Stimulated activated CD8-positive, alpha-beta memory T cell treated with anti-CD3 and anti-CD28 coated beads, Interleukin-2, amount 100 ng/mL, for 48 hours (primary cell): ENCODE data around the gene HSPG2.
"Not testable (repeated sequence)": the region's sequence is repeated elsewhere in the genome, so short reads cannot be mapped to it uniquely, and the experiment has no call there.

Experiments
- DNase-seq, 2 donors: peaks; one replicate each; pipeline ENCODE4 v3.0.0-alpha.2; 2020; ENCODE audit warnings: low read depth in 2 of 2

The HSPG2 gene

GRCh38 chr1:21783679-21784603 lies 153.2 kb downstream of the HSPG2 start:
- DNase-seq, result no peak

DNA sequence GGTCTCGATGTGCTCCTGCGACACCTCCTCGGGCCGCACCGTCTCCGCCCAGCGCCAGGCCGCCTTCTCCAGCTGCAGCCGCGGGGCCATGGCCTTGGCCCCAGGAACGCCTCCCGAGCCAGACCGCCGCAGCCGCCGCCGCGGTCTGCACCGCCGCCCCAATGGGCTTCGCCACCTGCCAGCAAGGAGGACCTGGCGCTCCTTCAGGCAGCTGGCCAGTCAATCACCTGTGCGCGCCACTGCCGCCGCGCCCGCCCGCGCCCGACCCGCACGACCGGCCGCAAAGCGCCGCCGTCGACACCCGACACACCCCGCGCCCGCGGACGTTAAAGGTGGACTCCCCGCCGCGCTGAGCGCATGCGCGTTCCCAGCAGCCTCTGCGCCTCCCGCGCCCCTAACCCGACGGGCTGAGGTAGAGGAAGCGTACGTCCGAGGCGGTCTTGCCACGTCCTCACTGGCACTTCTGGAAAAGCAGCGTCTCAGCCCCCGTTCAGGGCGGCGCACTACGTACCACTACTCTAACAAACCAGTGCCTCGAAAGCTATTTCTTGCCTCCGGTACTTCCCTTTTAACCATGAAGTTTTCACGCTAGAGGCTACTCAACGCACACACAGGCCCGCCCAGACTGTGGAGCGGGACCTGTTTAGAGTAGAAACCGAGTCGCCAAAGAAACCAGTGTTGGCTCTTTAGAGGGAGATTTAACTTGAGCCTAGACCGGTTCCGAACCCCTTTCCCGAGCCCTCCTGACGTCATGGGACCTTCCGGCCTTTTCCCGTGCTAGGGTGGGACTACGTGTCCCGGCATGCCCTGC lies 154.0 kb downstream of the HSPG2 start, which contains the start of gene USP48:
USP48 (minus strand) TSS at position 282 of the 811 bp plus-strand sequence; CDS start at position 90, 192 bp downstream.
- peak; percentile 94 to 97 for DNase-seq

DNA sequence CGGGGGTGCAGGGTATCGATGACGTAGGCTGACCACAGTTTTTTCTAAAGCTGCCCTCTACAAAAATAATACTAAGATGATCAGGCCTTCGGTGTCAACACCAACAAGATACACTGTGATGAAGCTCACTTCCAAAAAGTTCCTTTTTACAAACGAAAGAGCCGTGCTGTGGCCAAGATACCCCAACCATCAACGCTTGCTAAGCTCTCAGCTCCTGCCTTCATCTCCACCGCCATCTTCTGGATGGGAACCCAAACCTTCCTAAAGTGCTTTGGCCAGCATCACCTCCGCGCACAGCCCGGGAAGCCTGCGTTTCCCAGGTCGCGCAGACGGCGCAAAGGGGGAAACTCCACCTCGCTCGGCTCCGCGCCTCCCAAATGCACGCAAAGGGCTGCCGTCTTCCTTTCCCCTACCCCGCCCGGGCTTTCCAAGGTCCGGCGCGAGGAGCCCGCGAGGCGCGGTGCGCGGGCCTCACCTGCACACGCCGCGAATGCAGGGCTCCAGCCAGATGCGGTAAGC lies 154.7 kb downstream of the HSPG2 start:
- DNase-seq, result peak in 1 of 2 donors; percentile 32

DNA sequence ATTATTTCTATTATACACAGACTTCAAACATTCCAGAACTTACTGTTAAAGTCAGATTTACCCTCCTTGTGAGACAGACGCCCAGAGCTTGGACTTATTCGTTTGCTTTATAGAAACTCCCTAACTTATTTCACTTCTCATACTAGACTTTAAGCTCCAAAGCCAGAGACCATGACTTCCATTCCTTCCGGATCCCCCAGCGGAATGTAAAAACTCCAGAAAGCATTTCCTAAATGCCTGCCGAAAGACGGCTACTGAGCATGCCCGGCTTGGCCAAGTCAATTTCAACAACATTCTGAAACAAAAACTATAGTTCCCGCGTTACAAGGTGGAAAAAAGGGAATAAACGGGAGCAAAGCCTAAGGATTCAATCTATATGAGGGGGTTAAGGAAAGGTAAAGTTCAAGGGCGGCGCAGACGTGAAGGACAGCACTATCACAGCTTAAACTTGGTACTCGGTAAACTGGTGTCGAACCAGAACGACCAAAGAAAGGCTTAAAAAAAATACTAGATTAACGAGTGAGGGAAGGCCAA lies 155.2 kb downstream of the HSPG2 start:
- DNase-seq, result no peak

DNA sequence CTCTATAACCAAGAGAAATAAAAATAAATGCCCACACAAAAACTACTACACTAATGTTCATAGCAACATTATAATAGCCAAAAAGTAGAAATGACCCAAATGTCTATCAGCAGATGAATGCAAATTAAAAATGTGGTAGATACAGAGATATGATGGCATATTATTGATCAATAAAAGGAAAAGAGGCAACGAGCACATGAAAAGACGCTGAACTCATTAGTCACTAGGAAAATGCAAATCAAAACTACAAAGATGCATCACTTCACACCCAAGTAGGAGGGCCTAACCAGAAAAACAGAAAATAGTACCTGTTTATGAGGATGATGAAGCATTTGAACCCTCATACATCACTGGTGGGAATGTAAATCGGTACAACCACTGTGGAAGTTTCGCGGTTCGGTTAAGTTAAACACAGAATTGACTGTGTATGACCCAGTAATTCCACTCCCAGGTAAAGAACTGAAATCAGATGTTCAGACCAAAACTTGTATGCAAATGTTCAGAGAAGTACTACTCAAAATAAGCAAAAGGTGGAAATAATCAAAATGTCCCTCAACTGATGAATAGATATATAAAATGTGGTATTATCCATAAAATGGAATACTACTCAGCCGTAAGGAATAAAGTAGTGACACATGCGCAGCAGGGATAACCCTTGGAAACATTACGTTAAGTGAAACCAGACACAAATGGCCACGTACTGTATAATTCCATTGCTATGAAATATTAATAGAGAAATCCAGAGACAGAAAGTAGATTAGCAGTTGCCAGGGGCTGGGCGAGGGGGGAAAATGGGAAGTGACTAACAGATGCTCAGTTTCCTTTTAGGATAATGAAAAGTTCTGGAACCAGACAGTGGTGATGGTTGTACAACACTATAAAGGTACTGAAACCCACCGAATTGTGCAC lies 157.2 kb downstream of the HSPG2 start:
- DNase-seq, result peak in 1 of 2 donors; percentile 23

- no peak for DNase-seq
Measured at GRCh38 chr1:21778405-21778727, 158.7 kb downstream of the HSPG2 start.

- not testable (repeated sequence) for DNase-seq
Measured at GRCh38 chr1:21776925-21777324, 160.2 kb downstream of the HSPG2 start.

- no peak for DNase-seq
Measured at GRCh38 chr1:21775985-21776562, 161.0 kb downstream of the HSPG2 start.

- no peak for DNase-seq
Measured at GRCh38 chr1:21775550-21775914, 161.6 kb downstream of the HSPG2 start.

GRCh38 chr1:21774835-21775549 lies 162.1 kb downstream of the HSPG2 start:
- no peak for DNase-seq

- DNase-seq, result no peak
Measured at GRCh38 chr1:21773585-21773984, 163.5 kb downstream of the HSPG2 start.
